ENCODE results near the gene RNF126. TPM values are rescaled to one million over a fixed set of nuclear protein-coding genes. Genes with fewer than 3 reads are reported as not detected.

The RNF126 gene
- total and polyA plus RNA-seq, 2 experiments from 2014 or later = 95.7 to 112 TPM

DNA sequence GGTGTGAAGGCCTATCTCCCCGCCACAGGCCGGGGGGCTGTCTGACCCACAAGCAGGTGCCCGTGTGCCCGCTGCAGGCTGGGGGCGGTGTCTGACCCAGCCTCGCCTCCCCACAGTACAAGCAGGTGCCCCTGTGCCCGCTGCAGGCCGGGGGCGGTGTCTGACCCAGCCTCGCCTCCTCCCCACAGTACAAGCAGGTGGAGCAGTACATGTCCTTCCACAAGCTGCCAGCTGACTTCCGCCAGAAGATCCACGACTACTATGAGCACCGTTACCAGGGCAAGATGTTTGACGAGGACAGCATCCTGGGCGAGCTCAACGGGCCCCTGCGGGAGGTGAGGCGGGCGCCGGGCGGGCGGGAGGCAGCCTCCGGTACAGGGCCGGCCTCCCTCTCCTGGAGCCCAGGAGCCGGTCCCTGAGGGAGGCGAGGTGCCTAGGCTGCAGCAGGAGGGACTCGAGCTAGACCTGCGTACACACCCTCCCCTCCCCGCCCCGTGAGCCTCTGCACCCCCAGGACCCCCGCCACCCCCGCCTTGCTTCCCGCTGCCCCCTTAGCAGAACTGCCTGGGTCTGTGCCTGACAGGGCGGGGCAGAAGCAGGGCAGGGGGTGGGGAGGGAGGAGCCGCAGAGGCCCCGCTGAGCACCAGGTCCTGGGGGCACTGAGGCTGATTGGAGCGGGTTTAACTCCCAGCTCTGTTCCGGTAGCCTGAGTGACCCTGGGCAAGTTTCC lies 52.8 kb downstream of the RNF126 start:
- peaks cover 8% of the 10 kb centered on the region; the same call in 1 of the 3 replicates for H3K9me3 Mint-ChIP-seq
- ATAC-seq (peak; percentile 26; the same call in 2 of the 3 replicates), DNase-seq (ENCODE audit: low spot score) (no peak)
- Histone ChIP-seq H3K27ac (ENCODE audit: low read depth) (no peak overlapping the region), H4K20me1 (replicated peaks; ENCODE audit: insufficient read depth) (no peaks in the 10 kb centered on the region; the same call in none of the 2 replicates), H2AFZ (no peak overlapping the region), H3K4me2 (no peak overlapping the region), H3K9me2 (ENCODE audit: insufficient read depth) (no peaks in the 10 kb centered on the region), H3K4me3 (no peak overlapping the region), H3K79me2 (replicated peaks; ENCODE audit: insufficient read depth) (no peaks in the 10 kb centered on the region), H3K27me3 (ENCODE audit: insufficient read depth) (no peaks in the 10 kb centered on the region), H3K36me3 (ENCODE audit: insufficient read depth) (no peaks in the 10 kb centered on the region), H3K4me1 (ENCODE audit: insufficient read depth) (no peaks in the 10 kb centered on the region), H3F3A (replicated peaks; ENCODE audit: low read depth) (no peaks in the 10 kb centered on the region)
- TF ChIP-seq, protein P1, sequence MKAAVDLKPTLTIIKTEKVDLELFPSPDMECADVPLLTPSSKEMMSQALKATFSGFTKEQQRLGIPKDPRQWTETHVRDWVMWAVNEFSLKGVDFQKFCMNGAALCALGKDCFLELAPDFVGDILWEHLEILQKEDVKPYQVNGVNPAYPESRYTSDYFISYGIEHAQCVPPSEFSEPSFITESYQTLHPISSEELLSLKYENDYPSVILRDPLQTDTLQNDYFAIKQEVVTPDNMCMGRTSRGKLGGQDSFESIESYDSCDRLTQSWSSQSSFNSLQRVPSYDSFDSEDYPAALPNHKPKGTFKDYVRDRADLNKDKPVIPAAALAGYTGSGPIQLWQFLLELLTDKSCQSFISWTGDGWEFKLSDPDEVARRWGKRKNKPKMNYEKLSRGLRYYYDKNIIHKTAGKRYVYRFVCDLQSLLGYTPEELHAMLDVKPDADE (IDR thresholded peaks at IDR 0.05) = no peak
- TF ChIP-seq ZNF114 (CRISPR knock-in tag; IDR thresholded peaks at IDR 0.05) (no peak), EZH2 (IDR thresholded peaks at IDR 0.05; ENCODE audit: low read depth, unreplicated experiment) (no peak), ZNF331 (CRISPR knock-in tag; IDR thresholded peaks at IDR 0.05; ENCODE audit: low read depth) (no peak), STAT1 (IDR thresholded peaks at IDR 0.05; ENCODE audit: unreplicated experiment) (no peak), POLR2AphosphoS5 (IDR thresholded peaks at IDR 0.05; ENCODE audit: low read depth) (no peak), CREB1 (CRISPR knock-in tag; IDR thresholded peaks at IDR 0.05; ENCODE audit: low read depth) (no peak), EZH2phosphoT487 (IDR thresholded peaks at IDR 0.05; ENCODE audit: unreplicated experiment) (no peak), NANOG (IDR thresholded peaks at IDR 0.05; ENCODE audit: borderline replicate concordance) (no peak), JUNB (IDR thresholded peaks at IDR 0.05; ENCODE audit: unreplicated experiment) (no peak)
- TF ChIP-seq, protein P2, sequence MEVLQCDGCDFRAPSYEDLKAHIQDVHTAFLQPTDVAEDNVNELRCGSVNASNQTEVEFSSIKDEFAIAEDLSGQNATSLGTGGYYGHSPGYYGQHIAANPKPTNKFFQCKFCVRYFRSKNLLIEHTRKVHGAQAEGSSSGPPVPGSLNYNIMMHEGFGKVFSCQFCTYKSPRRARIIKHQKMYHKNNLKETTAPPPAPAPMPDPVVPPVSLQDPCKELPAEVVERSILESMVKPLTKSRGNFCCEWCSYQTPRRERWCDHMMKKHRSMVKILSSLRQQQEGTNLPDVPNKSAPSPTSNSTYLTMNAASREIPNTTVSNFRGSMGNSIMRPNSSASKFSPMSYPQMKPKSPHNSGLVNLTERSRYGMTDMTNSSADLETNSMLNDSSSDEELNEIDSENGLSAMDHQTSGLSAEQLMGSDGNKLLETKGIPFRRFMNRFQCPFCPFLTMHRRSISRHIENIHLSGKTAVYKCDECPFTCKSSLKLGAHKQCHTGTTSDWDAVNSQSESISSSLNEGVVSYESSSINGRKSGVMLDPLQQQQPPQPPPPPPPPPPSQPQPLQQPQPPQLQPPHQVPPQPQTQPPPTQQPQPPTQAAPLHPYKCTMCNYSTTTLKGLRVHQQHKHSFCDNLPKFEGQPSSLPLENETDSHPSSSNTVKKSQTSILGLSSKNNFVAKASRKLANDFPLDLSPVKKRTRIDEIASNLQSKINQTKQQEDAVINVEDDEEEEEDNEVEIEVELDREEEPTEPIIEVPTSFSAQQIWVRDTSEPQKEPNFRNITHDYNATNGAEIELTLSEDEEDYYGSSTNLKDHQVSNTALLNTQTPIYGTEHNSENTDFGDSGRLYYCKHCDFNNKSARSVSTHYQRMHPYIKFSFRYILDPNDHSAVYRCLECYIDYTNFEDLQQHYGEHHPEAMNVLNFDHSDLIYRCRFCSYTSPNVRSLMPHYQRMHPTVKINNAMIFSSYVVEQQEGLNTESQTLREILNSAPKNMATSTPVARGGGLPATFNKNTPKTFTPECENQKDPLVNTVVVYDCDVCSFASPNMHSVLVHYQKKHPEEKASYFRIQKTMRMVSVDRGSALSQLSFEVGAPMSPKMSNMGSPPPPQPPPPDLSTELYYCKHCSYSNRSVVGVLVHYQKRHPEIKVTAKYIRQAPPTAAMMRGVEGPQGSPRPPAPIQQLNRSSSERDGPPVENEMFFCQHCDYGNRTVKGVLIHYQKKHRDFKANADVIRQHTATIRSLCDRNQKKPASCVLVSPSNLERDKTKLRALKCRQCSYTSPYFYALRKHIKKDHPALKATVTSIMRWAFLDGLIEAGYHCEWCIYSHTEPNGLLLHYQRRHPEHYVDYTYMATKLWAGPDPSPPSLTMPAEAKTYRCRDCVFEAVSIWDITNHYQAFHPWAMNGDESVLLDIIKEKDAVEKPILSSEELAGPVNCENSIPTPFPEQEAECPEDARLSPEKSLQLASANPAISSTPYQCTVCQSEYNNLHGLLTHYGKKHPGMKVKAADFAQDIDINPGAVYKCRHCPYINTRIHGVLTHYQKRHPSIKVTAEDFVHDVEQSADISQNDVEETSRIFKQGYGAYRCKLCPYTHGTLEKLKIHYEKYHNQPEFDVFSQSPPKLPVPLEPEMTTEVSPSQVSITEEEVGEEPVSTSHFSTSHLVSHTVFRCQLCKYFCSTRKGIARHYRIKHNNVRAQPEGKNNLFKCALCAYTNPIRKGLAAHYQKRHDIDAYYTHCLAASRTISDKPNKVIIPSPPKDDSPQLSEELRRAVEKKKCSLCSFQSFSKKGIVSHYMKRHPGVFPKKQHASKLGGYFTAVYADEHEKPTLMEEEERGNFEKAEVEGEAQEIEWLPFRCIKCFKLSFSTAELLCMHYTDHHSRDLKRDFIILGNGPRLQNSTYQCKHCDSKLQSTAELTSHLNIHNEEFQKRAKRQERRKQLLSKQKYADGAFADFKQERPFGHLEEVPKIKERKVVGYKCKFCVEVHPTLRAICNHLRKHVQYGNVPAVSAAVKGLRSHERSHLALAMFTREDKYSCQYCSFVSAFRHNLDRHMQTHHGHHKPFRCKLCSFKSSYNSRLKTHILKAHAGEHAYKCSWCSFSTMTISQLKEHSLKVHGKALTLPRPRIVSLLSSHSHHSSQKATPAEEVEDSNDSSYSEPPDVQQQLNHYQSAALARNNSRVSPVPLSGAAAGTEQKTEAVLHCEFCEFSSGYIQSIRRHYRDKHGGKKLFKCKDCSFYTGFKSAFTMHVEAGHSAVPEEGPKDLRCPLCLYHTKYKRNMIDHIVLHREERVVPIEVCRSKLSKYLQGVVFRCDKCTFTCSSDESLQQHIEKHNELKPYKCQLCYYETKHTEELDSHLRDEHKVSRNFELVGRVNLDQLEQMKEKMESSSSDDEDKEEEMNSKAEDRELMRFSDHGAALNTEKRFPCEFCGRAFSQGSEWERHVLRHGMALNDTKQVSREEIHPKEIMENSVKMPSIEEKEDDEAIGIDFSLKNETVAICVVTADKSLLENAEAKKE (CRISPR knock-in tag; IDR thresholded peaks at IDR 0.05) = no peak
- TF ChIP-seq, protein P3, sequence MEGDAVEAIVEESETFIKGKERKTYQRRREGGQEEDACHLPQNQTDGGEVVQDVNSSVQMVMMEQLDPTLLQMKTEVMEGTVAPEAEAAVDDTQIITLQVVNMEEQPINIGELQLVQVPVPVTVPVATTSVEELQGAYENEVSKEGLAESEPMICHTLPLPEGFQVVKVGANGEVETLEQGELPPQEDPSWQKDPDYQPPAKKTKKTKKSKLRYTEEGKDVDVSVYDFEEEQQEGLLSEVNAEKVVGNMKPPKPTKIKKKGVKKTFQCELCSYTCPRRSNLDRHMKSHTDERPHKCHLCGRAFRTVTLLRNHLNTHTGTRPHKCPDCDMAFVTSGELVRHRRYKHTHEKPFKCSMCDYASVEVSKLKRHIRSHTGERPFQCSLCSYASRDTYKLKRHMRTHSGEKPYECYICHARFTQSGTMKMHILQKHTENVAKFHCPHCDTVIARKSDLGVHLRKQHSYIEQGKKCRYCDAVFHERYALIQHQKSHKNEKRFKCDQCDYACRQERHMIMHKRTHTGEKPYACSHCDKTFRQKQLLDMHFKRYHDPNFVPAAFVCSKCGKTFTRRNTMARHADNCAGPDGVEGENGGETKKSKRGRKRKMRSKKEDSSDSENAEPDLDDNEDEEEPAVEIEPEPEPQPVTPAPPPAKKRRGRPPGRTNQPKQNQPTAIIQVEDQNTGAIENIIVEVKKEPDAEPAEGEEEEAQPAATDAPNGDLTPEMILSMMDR (conservative IDR thresholded peaks at IDR 0.05; ENCODE audit: low read depth in 2 of 2) = no peak
- TF ChIP-seq, protein P4, sequence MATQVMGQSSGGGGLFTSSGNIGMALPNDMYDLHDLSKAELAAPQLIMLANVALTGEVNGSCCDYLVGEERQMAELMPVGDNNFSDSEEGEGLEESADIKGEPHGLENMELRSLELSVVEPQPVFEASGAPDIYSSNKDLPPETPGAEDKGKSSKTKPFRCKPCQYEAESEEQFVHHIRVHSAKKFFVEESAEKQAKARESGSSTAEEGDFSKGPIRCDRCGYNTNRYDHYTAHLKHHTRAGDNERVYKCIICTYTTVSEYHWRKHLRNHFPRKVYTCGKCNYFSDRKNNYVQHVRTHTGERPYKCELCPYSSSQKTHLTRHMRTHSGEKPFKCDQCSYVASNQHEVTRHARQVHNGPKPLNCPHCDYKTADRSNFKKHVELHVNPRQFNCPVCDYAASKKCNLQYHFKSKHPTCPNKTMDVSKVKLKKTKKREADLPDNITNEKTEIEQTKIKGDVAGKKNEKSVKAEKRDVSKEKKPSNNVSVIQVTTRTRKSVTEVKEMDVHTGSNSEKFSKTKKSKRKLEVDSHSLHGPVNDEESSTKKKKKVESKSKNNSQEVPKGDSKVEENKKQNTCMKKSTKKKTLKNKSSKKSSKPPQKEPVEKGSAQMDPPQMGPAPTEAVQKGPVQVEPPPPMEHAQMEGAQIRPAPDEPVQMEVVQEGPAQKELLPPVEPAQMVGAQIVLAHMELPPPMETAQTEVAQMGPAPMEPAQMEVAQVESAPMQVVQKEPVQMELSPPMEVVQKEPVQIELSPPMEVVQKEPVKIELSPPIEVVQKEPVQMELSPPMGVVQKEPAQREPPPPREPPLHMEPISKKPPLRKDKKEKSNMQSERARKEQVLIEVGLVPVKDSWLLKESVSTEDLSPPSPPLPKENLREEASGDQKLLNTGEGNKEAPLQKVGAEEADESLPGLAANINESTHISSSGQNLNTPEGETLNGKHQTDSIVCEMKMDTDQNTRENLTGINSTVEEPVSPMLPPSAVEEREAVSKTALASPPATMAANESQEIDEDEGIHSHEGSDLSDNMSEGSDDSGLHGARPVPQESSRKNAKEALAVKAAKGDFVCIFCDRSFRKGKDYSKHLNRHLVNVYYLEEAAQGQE (IDR thresholded peaks at IDR 0.05; ENCODE audit: unreplicated experiment) = no peak
- peaks cover 5% of the 10 kb centered on the region; the same call in 1 of the 3 replicates for H3K36me3 Mint-ChIP-seq (ENCODE audit: low read depth)
- no peak overlapping the region for H3K4me3 Mint-ChIP-seq
- H3K4me1 Mint-ChIP-seq = peaks cover 4% of the 10 kb centered on the region
- no peak overlapping the region; the same call in 1 of the 2 replicates for H3K27ac Mint-ChIP-seq
- H3K27me3 Mint-ChIP-seq (ENCODE audit: insufficient read depth, low read depth, poor library complexity) = peaks cover 12% of the 10 kb centered on the region
